Hematopoietic multipotent progenitor cell treated with erythropoietin and hydrocortisone succinate and interleukin-3 and kit ligand, for 6 days (in vitro differentiated cells): ENCODE results near the gene C12orf56.

Experiments used
- DNase-seq: peaks from one replicate; pipeline ENCODE4 v3.0.0-alpha.2; 2015

The C12orf56 gene, protein sequence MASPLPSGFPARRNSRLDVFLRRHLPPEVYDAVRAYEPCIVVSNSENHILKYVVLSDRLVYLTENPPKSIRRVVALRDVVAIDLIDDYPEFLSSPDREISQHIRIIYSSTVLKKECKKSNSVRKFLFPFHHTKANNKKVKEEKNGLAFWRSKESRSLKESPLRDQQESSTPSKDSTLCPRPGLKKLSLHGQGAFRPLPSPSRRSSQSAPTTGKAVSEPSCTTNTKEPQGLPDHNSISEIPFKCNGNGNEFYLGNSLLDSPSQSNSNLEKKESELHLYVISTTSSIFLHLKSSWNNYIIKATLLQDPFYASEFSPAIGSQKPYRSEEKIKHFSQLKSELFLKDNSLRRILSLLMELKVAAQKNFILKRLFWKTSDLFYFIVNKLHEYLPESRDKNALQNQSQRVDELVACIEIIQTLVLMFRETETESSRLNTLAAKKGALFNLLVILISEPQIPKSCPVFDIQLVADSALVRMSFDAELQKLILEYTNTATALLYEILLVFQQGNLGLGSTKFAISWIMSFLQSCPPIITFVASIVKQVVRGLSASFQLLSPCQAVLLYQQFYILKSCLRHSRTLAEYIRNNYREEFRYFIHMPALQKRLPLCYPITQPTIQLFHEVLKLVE

GRCh38 chr12:64390275-64390851 lies at the start of gene C12orf56:
C12orf56 (minus strand) TSS chr12:64390758; CDS start chr12:64390565, 193 bp downstream.
- DNase-seq = peak; percentile 28

DNA sequence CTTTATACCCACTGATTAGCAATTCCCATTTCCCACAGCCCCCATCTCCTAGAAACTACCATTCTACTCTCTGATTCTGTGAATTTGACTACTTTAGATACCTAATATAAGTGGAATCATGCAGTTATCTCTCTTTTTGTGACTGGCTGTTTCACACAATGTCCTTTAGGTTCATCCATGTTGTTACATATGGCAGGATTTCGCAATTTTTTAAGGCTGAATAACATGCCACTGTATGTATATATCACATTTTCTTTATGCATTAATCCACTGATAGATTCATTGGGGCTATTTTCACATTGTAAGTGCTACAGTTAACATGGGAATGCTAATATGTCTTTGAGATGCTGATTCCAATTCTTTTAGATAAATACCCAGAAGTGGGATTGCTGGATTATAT lies 49.5 kb upstream of the C12orf56 start:
- DNase-seq = no peak

- DNase-seq = no peak
These were observed 43.4 kb upstream of the C12orf56 start for GRCh38 chr12:64433915-64434314.

DNA sequence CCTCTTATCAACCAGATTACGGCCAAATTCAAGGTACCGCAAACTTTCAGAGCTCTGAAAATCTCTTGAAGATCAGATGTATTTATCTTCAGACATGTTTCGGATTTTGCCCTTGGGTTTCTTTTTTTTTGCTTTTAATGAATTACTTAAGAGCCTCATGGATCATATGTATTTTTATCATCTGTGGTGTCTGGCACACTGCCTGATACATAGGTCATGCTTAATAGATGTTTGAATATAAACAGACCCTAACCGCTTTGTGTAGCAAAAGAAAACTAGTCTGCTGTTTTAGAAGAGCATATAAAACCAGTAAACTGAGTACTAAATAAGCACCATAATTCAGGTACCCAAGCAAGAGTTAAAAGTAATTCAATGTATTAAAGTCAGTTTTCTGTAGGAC lies 41.2 kb upstream of the C12orf56 start:
- no peak for DNase-seq

GRCh38 chr12:64430886-64431285 lies 40.3 kb upstream of the C12orf56 start:
- DNase-seq = no peak

DNA sequence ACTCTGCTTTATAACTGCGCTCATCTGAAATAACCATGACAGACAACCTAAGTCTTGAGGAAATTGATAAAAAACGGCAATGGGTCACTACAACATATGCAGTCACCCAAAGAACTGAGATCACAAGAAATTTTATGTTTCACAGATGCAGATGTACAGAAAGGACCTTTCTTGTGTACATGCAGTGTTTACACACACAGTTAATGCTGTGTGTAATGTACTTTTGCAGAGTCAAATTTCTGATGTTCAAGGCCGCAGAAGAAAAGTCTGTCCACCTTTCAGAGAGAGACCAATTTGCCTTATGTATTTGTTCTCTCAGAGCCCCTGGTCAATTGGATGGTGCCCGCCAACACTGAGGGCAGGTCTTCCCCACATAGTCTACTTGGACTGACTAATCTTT lies 38.4 kb upstream of the C12orf56 start:
- no peak for DNase-seq

DNA sequence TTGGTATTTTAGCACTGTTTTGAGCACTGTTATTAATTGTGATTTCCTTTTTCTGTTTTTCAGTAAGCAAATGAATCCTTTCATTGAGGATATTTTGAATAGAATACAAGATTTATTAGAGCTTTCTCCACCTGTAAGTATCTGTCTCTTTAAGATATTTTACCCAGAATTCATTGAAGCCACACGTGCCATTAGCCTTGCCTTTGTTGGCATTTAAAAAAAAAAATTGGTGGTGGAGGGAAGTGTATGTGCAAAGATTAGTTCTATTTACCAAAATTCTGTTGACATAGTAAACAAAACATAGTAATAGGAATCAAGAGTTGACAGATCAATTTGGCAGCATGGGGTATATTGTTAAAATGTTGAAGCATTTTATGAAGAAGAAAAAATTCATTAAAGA lies 37.4 kb upstream of the C12orf56 start:
- DNase-seq = no peak

DNA sequence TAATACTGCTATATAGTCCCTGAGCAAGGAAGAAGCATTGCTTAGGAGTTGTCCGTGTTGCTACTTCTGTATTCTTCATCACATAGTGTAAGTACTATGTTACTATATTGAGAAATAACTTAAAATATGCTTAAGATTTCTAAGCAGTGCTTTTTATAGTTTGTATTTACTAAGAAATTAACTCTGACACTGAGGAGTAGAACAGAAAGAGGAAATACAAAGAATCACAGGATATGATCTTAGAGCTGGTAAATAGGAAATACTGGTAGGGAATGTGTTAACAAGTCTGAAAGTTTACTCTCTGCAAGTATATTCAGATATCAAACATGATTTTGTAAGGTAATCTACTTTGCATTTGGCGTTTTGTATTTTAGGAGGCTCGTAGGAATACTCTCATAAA lies 29.1 kb upstream of the C12orf56 start:
- DNase-seq = no peak

DNA sequence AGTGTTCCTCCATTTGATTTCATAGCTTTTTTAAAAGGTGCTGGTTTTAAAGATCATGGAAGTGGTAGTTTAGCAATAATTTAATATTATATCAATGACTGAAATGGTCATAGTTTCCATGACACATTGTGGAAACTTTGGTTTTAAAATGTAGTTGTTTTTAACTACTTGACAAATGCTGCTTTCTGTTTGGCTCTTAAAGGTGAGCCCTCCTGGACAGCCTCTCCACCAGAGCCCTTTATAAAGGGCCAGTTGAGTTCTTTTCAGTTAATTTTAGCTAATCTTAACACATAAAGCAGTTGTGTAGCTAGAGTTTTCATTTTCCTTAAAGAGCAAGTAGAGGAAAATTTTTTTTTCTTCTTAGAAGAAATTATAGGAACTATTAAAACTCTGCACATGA lies 27.7 kb upstream of the C12orf56 start:
- DNase-seq = no peak

- no peak for DNase-seq
These were observed 23.3 kb upstream of the C12orf56 start for GRCh38 chr12:64413884-64414283.

GRCh38 chr12:64412459-64412858 lies 21.9 kb upstream of the C12orf56 start:
- no peak for DNase-seq

- DNase-seq = no peak
These were observed 20.9 kb upstream of the C12orf56 start for GRCh38 chr12:64411427-64411826.

DNA sequence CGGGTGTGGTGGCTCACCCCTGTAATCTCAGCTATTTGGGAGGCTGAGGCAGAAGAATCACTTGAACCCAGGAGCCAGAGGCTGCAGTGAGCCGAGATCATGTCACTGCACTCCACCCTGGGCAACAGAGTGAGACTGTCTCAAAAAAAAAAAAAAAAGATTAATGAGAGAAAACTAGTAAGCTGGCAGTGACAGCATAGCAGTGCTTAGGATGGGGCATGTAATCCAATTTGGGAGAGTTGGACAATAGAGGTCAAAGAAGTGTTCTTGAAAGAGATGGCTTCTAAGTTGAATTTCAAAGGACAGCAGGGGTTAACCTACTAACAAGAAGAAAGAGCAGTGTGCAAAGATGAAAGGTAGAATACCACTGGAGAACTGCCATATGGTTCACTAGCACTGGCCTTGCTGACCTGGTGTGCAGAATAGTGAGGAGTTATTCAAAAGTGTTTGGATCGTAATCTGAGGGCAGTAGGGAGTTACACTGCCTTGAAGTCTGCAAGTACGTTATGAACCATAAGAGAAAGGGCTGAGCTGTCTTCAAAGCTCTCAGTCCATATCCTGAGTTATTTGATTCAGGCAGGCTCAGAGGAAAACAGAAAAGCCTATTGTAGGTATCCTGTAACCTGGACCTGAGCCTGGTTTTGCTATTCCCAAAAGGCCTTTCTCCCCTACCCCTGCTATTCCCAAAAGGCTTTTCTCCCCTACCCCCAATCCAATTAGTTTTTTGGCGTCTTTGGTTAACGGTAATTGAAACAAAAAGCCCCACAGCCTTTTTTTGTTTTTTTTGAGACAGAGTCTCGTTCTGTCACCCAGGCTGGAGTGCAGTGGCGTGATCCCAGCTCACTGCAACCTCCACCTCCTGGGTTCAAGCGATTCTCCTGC lies 17.0 kb upstream of the C12orf56 start:
- DNase-seq = peak; percentile 16

- DNase-seq = peak; percentile 88
These were observed 14.1 kb upstream of the C12orf56 start for GRCh38 chr12:64404470-64405256.

GRCh38 chr12:64403707-64404469 lies 13.3 kb upstream of the C12orf56 start, which contains the start of gene XPOT:
XPOT (plus strand) TSS chr12:64404392; CDS start chr12:64410036, 5,644 bp downstream.
- DNase-seq = peak; percentile 96

DNA sequence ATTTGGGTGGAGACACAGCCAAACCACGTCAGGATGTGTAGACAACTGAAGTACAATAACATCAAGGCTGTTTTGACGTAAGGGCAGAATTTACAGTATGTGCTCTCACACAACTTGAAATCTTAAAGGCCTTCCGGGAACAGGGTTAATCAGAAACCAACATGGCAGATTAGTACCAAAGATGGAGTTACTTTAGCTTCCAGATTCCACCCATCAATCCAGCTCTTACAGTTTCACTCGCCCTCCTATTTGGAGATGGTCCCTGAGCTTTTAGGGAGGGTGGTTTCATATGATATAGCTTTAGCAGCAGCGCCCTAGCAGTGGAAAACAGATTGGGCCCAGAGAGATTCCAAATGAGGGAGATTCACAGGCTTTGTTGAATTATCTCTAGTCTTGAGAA lies 11.6 kb upstream of the C12orf56 start:
- DNase-seq = no peak

GRCh38 chr12:64400041-64400440 lies 9.5 kb upstream of the C12orf56 start:
- peak; percentile 23 for DNase-seq

GRCh38 chr12:64395739-64396138 lies 5.2 kb upstream of the C12orf56 start:
- DNase-seq = no peak

- DNase-seq = peak; percentile 69
These were observed 1.7 kb upstream of the C12orf56 start for GRCh38 chr12:64392221-64392620.

DNA sequence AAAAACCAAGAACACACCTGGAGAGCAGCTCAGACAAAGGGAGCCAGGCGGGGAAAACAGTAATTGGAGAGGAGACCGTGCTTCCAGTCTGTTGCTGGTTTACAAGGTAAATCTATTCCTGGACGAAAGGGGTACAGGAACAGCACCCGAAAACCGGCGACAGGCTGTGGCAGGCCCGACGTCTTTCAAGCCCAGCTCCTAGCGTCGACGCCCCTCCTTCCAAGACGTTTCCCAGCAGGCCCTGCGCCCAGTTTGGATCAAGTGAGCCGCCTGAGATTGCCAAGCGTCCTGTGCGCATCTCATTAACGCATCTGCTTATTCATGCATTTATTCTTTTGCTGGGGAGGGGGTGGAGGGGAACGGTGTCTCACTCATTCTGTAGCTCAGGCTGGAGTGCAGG lies 1.4 kb downstream of the C12orf56 start:
- no peak for DNase-seq

GRCh38 chr12:64387197-64387816 lies 3.3 kb downstream of the C12orf56 start:
- DNase-seq = no peak
